ENCODE results near the gene TPSG1. TPM values are rescaled to one million over a fixed set of nuclear protein-coding genes. Genes with fewer than 3 reads are reported as not detected.

Gene TPSG1
- total and polyA plus RNA-seq, 2 of the 13 experiments (the other 11 are each of a cell fraction or from before 2014, with no cell fraction given): not detected

DNA sequence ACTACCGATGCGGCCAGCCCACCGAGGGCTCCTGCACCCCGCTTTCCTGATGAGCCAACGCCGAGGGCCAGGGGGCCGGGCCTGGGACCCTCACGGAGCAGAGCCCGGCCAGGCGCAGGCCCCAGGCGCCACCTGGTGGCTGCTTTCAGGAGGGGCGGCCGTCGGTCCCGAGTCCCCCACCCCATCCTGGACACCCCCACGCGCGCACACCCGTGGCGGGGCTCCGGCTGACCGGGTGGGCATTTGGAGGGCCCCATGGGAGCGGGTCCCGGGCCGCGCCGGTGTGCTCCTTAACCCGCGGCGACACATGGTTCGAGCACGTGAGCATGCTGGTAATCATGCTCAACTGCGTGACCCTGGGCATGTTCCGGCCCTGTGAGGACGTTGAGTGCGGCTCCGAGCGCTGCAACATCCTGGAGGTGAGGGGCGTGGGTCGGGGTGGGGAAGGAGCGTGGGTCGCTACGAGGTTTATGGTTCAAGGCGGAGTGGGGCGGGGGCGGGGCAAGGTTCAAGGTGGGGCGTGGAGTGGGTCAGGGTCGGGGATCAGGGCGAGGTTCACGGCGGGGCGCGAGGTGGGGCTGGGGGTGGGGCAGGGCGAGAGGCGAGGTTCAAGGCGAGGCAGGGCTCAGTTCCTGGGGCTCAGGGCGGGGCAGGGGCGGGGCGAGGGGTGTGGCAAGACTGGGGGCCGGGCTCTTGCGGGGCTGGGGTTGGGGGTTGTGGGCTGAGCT is 30.2 kb downstream of the TPSG1 start (continued):
- TF ChIP-seq, protein P1, sequence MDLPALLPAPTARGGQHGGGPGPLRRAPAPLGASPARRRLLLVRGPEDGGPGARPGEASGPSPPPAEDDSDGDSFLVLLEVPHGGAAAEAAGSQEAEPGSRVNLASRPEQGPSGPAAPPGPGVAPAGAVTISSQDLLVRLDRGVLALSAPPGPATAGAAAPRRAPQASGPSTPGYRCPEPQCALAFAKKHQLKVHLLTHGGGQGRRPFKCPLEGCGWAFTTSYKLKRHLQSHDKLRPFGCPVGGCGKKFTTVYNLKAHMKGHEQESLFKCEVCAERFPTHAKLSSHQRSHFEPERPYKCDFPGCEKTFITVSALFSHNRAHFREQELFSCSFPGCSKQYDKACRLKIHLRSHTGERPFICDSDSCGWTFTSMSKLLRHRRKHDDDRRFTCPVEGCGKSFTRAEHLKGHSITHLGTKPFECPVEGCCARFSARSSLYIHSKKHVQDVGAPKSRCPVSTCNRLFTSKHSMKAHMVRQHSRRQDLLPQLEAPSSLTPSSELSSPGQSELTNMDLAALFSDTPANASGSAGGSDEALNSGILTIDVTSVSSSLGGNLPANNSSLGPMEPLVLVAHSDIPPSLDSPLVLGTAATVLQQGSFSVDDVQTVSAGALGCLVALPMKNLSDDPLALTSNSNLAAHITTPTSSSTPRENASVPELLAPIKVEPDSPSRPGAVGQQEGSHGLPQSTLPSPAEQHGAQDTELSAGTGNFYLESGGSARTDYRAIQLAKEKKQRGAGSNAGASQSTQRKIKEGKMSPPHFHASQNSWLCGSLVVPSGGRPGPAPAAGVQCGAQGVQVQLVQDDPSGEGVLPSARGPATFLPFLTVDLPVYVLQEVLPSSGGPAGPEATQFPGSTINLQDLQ (CRISPR knock-in tag; IDR thresholded peaks at IDR 0.05): no peak
- TF ChIP-seq ZNF337 (CRISPR knock-in tag; IDR thresholded peaks at IDR 0.05; ENCODE audit: borderline replicate concordance, low read depth) (no peak), ZZZ3 (CRISPR knock-in tag; IDR thresholded peaks at IDR 0.05; ENCODE audit: borderline replicate concordance) (no peak), ELF4 (CRISPR knock-in tag; IDR thresholded peaks at IDR 0.05; ENCODE audit: borderline replicate concordance) (no peak), NR2C2 (CRISPR knock-in tag; IDR thresholded peaks at IDR 0.05; ENCODE audit: borderline replicate concordance) (no peak), MBNL3 (CRISPR knock-in tag; conservative IDR thresholded peaks at IDR 0.05) (no peak), KDM2A (CRISPR knock-in tag; IDR thresholded peaks at IDR 0.05; ENCODE audit: borderline replicate concordance, low read depth) (0 out of 2 replicates have a peak, but pooled peaks have one; percentile 19), REL (CRISPR knock-in tag; conservative IDR thresholded peaks at IDR 0.05) (no peak), ZNF777 (CRISPR knock-in tag; IDR thresholded peaks at IDR 0.05) (no peak), ZSCAN22 (CRISPR knock-in tag; IDR thresholded peaks at IDR 0.05) (no peak), FOXK2 (IDR thresholded peaks at IDR 0.05) (no peak), SRF (IDR thresholded peaks at IDR 0.05; ENCODE audit: low read depth, low read length) (no peak), RCOR2 (CRISPR knock-in tag; IDR thresholded peaks at IDR 0.05) (no peak), STAG1 (CRISPR knock-in tag; IDR thresholded peaks at IDR 0.05) (peak; percentile 92), MTF2 (CRISPR knock-in tag; IDR thresholded peaks at IDR 0.05; ENCODE audit: borderline replicate concordance) (peak; percentile 33; the same call in 1 of the 2 replicates), ZNF768 (CRISPR knock-in tag; IDR thresholded peaks at IDR 0.05) (peak; percentile 34; the same call in 1 of the 2 replicates), TAF15 (IDR thresholded peaks at IDR 0.05; ENCODE audit: low read depth, low read length, poor library complexity, severe bottlenecking) (peak; percentile 31), XRCC5 (optimal IDR thresholded peaks at IDR 0.05; ENCODE audit: low read length) (peak; percentile 48), ZNF331 (CRISPR knock-in tag; IDR thresholded peaks at IDR 0.05) (no peak), KLF16 (CRISPR knock-in tag; IDR thresholded peaks at IDR 0.05) (no peak)
- TF ChIP-seq, protein P2, sequence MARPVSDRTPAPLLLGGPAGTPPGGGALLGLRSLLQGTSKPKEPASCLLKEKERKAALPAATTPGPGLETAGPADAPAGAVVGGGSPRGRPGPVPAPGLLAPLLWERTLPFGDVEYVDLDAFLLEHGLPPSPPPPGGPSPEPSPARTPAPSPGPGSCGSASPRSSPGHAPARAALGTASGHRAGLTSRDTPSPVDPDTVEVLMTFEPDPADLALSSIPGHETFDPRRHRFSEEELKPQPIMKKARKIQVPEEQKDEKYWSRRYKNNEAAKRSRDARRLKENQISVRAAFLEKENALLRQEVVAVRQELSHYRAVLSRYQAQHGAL (CRISPR knock-in tag; IDR thresholded peaks at IDR 0.05; ENCODE audit: not compliant biosample characterization): no peak
- TF ChIP-seq, protein P3, sequence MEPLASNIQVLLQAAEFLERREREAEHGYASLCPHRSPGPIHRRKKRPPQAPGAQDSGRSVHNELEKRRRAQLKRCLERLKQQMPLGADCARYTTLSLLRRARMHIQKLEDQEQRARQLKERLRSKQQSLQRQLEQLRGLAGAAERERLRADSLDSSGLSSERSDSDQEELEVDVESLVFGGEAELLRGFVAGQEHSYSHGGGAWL (CRISPR knock-in tag; IDR thresholded peaks at IDR 0.05): no peak
- TF ChIP-seq, protein P4, sequence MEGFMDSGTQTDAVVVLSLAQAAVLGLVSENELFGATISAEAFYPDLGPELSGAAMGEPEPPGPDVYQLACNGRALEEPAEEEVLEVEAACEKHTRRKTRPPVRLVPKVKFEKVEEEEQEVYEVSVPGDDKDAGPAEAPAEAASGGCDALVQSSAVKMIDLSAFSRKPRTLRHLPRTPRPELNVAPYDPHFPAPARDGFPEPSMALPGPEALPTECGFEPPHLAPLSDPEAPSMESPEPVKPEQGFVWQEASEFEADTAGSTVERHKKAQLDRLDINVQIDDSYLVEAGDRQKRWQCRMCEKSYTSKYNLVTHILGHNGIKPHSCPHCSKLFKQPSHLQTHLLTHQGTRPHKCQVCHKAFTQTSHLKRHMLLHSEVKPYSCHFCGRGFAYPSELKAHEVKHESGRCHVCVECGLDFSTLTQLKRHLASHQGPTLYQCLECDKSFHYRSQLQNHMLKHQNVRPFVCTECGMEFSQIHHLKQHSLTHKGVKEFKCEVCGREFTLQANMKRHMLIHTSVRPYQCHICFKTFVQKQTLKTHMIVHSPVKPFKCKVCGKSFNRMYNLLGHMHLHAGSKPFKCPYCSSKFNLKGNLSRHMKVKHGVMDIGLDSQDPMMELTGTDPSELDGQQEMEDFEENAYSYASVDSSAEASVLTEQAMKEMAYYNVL (CRISPR knock-in tag; IDR thresholded peaks at IDR 0.05; ENCODE audit: borderline replicate concordance): no peak

Measured in HepG2 (cell line).